NCI-H146 treated with DMSO at 0.1 percent for 48 hours (cell line): ENCODE results near the gene HM13.
"Not testable (repeated sequence)": the region's sequence is repeated elsewhere in the genome, so short reads cannot be mapped to it uniquely, and the experiment has no call there.

Experiments used
- DNase-seq: peaks from one replicate; lab custom pipeline; 2025; ENCODE audit not compliant: unreplicated experiment; lab: John Stamatoyannopoulos, UW

HM13 gene

DNA sequence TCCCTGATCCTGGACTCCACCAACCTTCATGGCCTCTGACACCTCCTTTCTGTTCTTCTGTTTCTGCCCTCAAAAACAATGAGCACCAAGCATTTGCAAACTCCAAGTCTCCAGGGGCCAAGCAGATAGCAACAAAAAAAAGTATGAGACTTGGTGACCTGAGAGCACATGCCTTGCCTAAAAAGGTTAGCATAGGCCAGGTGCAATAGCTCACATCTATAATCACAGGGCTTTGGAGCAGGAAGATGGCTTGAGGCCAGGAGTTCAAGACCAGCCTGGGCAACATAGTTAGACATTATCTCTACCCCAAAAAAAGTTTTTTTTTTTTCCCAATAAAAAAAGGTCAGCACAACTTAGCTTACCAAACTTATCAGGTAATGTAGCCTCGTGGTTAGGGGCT lies 13.7 kb upstream of the HM13 start:
- no peak for DNase-seq

DNA sequence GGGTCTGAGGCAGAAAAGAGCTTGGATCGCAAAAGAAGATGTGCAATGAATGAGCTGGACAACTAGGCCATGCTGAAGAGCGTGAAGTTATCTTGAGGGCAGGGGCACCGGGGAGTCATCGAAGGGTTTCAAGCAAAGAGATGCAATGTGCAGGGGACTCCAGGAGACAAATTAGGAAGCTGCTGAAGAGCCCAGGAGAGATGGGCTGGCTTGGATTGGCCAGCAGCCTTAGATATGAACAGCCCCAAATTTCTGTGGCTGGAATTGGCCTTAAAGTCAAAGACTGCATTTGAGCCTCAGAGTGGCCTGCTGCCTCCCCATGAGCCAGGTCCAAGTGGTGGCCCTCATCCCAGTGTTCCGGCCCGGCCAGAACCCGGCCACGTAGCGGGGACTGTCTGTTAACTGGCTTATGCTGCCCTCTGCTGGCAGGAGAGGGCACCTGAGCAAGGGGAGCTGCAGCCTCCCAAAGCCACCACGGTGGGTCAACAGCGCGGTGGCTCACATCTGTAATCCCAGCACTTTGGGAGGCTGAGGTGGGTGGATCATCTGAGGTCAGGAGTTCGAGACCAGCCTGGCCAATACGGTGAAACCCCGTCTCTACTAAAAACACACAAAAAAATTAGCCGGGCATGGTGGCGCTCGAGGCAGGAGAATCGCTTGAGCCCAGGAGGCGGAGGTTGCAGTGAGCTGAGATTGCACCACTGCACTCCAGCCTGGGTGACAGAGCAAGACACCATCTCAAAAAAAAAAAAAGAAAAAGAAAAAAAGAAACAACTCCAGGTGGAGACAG lies 11.2 kb upstream of the HM13 start:
- peak; percentile 40 for DNase-seq

DNA sequence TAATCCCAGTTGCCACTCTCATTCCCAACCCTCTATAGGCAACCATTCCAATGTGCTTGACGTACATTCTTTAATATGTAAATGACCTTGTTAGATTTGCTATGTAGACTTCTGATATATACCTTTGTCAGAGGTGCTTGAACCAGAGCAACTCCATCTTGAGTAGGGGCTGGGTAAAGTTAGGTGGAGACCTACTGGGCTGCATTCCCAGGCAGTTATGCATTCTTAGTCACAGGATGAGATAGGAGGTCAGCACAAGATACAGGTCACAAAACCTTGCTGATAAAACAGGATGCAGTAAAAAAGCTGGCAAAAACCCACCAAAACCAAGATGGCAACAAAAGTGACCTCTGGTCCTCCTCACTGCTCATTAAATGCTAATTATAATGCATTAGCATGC lies 8.3 kb upstream of the HM13 start:
- no peak for DNase-seq

DNA sequence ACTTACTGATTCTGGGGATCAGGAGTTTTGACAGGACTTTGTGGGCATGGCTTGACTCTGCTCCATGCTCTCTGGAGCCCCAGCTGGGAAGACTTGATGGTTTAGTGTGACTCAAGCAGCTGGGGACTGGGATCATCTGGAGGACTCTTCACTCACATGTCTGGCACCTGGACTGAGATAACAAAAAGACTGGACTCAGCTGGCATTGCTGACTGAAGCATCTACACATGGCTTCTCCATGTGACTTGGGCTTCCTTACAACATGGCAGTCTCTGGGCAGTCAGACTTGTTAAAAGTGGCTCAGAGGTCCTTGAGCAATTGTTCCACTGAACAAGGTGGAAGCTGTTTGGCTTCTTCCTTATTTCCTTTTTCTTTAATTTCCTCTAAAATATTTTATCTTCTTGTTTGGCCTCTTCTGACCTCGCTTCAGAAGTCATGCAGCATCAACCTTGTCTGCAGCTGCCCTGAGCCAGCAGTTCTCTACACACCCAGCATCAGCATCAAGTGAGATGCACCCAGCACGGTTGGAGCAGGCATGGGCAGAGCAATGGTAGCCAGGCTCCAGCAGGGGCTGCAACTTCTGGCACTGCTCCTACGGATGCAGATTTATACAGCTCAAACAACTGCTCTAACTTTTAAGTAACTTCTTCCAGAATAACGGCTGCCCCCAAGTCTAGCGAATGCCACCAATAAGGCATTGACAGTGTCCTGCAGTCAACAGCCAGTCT lies 5.6 kb upstream of the HM13 start:
- no peak for DNase-seq

DNA sequence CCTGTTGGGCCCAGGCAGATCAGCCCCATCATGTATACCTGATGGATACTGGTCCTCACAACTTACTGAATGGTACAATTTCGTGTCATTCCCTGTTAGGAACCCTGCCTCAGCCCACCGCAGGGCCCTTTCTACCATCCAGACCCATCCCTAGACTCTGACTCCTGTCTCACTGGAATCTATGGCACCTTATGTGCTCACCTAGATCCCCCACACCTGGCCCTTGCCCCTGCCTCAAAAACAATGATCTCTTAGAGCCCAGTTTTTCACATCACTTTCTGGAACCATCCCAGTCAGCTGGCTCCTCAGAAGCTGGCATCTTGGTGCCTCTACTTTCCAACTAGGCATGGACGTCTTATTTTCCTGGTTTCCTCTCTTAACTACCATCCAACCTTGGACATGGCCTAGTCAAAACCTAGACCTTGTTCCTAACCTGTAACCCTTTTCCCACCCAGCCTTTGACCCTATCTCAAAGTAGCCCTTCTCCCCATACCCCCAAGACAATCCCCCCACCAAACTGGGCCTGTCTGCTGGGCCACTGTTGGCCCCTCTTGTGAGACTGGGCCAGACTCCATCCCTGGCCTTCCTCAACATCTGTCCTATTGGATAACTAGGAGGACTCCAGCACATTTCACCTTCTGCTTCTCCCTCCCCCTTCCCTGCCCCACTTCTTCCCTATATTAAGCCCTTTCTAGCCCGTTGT lies 981 bp downstream of the HM13 start:
- no peak for DNase-seq

GRCh38 chr20:31515775-31516107 lies 1.5 kb downstream of the HM13 start:
- no peak for DNase-seq

DNA sequence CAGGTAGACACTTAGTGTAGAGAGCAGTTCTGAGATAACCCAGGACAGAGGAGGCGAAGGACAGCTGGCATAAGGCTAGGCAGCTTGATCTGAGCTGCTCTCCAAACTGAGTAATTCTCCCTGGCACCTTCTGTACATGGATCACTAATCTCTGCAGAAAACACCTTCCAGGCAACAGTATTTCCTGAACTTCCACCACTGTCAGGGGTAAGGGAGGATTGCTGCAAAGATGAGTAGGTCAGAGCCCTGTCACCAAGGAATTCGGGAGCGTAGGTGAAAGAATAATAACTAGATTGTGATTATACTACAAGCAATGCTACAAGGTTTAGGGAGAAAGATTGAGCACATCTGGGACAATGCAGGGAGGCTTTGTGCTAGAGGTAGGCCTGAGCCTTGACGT lies 1.9 kb downstream of the HM13 start:
- DNase-seq: no peak

DNA sequence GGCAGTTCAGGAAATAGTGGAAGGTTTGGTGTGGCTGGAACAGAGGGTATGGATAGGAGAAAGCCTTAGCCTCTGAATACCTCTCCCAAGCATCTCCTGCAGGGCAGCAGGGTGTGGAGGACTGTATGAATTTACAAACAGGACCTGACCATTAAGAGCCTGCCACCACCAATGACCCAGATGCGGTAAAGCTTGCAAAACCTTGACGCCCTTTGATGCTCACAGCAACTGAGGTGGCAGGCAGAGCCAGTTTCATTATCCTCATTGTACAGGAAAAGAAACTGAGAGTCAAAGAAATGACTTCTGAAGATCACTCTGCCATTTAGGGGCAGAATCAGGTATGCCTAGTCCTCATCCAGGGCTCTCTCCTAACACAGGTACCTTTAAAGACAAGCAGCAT lies 2.4 kb downstream of the HM13 start:
- no peak for DNase-seq

DNA sequence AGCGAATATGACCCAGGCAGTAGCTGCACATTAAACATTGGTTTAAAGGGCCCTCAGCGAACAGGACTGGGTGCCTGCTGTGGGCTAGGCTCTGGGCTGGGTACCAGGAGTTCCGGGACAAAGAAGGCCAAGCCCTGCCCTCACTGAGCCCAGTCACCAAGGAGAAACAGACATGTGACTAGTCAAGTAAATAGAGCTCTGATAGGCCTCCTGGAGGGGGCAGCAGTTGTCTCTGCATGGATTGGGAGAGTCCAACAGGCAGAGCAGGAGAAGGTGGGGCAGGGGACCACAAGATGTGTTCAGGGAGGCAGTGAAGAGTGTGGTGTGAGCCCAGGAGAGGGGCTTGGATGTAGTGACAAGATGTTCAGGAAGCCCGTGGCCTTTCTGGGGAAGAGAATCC lies 3.1 kb downstream of the HM13 start:
- peak; percentile 74 for DNase-seq

GRCh38 chr20:31521267-31521666 lies 7.0 kb downstream of the HM13 start:
- DNase-seq: not testable (repeated sequence)

DNA sequence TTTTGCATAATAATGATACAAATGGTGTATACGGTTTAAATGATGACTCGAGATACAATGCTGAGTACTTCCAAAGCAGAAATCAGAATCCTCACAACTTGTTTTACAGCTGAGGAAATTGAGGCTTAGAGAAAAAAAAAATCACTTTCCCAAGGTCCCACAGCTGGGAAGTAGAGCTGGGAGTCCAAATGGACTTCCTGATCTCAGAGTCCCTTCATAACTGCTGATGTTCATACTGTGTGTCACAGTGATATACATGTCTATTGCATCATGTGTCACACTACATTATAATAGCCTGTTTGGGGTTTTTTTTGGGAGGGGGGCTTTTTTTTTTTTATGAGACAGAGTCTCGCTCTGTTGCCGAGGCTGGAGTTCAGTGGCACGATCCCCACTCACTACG lies 8.5 kb downstream of the HM13 start:
- DNase-seq: no peak

- DNase-seq: no peak
Measured at GRCh38 chr20:31523361-31524283, 9.4 kb downstream of the HM13 start.

DNA sequence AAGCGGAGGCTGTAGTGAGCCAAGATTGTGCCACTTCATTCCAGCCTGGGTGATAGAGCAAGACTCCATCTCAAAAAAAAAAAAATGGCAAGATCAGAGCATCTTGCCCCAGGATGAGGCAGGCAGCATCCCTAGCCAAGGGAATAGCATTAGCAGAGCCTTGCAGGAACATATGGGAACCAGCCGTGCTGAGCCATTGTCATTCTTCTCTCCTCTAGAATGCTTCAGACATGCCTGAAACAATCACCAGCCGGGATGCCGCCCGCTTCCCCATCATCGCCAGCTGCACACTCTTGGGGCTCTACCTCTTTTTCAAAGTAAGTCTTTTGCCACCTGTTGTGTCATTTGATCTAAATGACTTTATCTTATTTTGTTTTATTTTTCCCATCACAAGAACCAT lies 13.0 kb downstream of the HM13 start:
- DNase-seq: no peak

GRCh38 chr20:31535298-31535697 lies 21.1 kb downstream of the HM13 start:
- DNase-seq: no peak

GRCh38 chr20:31536575-31536974 lies 22.3 kb downstream of the HM13 start:
- DNase-seq: no peak

DNA sequence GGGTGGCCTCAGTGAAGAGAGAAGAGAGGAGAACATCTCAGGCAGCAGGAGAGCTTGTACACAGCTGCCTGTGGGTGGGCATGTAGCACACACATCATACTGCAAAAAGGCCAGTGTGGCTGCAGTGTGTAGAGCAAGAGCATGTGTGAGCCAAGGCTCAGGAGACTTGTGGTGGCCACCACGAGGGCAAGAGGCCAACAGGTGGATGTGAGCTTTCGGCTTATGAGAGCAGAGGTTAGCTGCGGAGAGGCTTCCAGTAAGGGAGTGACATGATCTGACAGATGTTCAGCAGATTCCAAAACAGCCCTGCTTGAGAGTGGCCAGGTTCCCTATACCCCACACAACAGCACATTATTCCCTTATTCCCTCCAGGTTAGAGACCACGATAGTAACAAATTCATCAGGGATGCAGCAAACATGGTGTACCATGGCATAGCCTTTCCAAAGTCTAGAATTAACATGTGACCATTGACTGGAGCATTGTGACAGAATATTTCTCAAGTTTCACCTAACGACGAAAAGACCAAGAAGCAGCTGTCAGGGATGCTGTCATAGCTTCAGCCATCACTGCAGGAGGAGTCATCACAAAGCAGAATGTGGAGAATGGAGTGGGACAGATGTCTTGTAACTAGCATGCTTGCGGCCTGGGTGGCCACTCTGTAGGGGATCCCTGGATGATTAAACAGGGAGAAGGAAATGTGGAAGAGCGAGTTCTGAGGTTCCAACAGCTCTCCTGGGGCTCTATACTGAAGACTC lies 23.1 kb downstream of the HM13 start:
- DNase-seq: no peak

GRCh38 chr20:31537890-31538289 lies 23.6 kb downstream of the HM13 start:
- no peak for DNase-seq

- no peak for DNase-seq
Measured at GRCh38 chr20:31538326-31538725, 24.1 kb downstream of the HM13 start.

GRCh38 chr20:31539636-31540035 lies 25.4 kb downstream of the HM13 start:
- not testable (repeated sequence) for DNase-seq

DNA sequence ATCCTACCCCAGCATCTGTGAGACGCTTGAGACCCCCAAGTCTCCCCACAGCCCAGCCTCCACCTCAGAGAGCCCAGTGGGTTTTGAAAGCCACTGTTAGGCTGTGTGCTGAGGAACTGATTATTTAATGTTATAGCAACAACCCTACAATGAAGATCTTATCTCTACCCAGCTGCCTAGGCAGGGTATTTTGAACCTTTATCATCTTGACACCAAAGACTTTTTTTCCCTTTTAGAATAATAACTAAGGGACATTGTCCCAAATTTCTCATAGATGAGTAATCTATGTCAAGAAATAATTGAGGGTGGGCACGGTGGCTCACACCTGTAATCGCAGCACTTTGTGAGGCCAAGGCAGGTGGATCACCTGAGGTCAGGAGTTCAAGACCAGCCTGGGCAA lies 26.2 kb downstream of the HM13 start:
- DNase-seq: no peak
